A549 treated with AZD2906 at 1 μM for 4 hours (cell line): ENCODE results near the gene MAP1LC3A. TPM values are rescaled to one million over a fixed set of nuclear protein-coding genes. Genes with fewer than 3 reads are reported as not detected.

Experiments used
- total RNA-seq: library from RNA; stranded (reverse); fragments of 200-300 nt; extraction: Qiagen RNA extraction; gene quantifications from 5 replicates; pipeline ENCODE4 v1.2.3, GENCODE V29; 2022

The MAP1LC3A gene
- total RNA-seq: 19.3 to 31.2 TPM (median 27.2 TPM) in 5 replicates

DNA sequence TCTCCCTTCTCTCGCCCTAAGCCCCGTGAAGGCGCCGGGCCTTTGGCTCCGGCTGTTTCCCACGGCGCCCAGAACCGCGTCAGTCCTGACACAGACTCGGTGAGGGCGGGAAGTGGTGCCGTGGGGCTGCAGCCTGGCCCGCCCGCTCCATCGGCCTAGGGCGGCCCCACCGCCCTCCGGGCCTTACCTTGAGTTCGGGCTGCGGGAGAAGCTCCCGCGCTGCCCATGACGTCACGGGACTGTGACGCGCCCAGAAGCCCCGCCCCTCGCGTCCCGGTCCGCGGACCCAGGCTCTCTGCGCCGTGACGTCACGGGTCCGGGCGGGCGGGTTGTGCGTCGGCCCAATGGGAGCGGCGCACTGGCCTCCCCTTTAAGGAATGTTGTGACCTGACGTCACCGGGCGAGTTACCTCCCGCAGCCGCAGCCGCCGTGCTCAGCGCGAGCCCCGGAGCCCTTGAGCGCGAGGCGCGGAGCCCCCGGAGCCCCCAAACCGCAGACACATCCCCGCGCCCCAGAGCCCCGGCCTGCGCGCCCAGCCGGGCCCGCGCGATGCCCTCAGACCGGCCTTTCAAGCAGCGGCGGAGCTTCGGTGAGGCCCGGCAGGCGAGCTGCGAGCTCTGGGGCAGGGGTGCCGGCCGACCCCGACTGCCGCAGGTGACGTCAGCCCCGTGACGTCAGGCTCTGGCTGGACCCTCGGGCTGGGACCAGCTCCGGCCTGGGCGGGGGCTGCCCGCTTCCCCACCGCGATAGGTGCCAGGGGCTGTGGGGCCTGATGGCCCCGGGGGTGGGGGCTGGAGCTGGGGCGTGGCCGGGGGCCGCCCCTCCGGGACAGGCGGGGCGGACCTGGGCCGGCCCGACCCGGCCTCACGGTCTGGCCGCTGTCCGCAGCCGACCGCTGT lies at the start of gene MAP1LC3A:
MAP1LC3A (plus strand) TSS at position 399 of the 899 bp plus-strand sequence; CDS start at position 550, 151 bp downstream.

DNA sequence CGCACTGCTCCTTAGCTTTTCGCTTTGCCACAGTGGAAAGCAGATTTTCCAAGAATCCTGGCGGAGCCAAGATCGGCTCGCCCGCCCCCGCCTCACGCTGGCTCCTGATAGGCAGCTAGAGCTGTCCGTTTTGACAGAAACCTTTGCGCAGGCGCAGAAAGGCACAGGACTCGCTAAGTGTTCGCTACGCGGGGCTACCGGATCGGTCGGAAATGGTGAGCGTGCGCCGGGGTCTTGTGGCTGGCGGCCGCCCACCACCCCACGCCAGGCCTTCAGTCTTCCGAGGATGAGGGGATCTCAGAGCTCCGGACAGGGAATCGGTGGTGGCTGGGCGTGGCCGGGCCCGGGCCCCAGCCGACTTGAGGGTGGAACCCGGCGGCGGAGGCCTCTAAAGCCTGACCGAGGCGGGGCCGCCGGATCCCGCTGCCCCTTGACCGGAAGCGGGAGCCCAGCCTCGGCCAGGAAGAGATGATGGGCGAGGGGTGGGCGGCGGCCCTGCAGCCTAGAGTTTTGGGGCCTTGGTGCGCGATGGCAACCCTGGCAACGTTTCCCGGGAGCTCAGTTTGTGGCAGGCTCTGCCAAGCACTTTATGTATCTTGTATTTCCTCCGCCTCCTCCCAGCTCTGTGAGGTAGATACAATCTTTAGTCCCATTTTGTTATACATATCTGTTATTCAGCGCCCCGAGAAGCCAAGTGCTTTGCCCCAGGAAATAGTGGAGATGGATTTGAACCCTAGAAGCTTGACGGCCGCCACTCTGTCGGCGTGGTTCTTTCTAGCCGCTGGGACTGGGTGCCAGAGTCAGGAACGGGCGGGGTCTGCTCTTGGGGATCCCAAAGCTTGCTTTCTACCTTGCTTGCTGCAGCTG lies 42.0 kb upstream of the MAP1LC3A start, which contains the start of gene DYNLRB1:
DYNLRB1 (plus strand) TSS at position 176 of the 867 bp plus-strand sequence; CDS start at position 213, 37 bp downstream.

Other genes with a start within 250 kb of the MAP1LC3A start
- 22.6 to 36.8 TPM (median 29.5 TPM) in 5 replicates for gene ITCH, start 195.4 kb upstream of the MAP1LC3A start, total RNA-seq
- gene DYNLRB1, start 42.3 kb upstream of the MAP1LC3A start, total RNA-seq: 227 to 246 TPM (median 240 TPM) in 5 replicates
- gene PIGU, start 118.4 kb downstream of the MAP1LC3A start, total RNA-seq: 24.7 to 28.4 TPM (median 27.8 TPM) in 5 replicates
- 6.3 to 8.2 TPM (median 7.4 TPM) in 5 replicates for gene TP53INP2, start 145.6 kb downstream of the MAP1LC3A start, total RNA-seq